ACC112 (cell line): ENCODE results near the gene MEA1.
"Not testable (repeated sequence)": the region's sequence is repeated elsewhere in the genome, so short reads cannot be mapped to it uniquely, and the experiment has no call there.

ENCODE experiments used
- H2AFZ ChIP-seq: fragments of 200-600 bp; sonication (generic); one replicate; pipeline ENCODE4 v1.6.0; 2017; ENCODE audit warnings: antibody characterized with exemption, low read length; ENCODE audit not compliant: unreplicated experiment
- H3K27ac ChIP-seq: fragments of 200-600 bp; sonication (generic); 2 replicates; pipeline ENCODE4 v1.5.1; 2014; ENCODE audit warnings: low read depth, mild to moderate bottlenecking, antibody characterized with exemption, low read length, moderate library complexity
- H3K27me3 ChIP-seq: fragments of 200-600 bp; sonication (generic); 2 replicates; pipeline ENCODE4 v1.6.1; 2014; ENCODE audit warnings: mild to moderate bottlenecking, antibody characterized with exemption, low read length, moderate library complexity, mixed read lengths; ENCODE audit not compliant: insufficient read depth
- H3K36me3 ChIP-seq: fragments of 200-600 bp; sonication (generic); 2 replicates; pipeline ENCODE4 v1.6.1; 2016; ENCODE audit warnings: mild to moderate bottlenecking, antibody characterized with exemption, low read length, moderate library complexity, mixed read lengths; ENCODE audit not compliant: insufficient read depth
- H3K4me1 ChIP-seq: fragments of 200-600 bp; sonication (generic); one replicate; pipeline ENCODE4 v1.6.1; 2016; ENCODE audit warnings: low read length, mixed read lengths; ENCODE audit not compliant: insufficient read depth, unreplicated experiment, control insufficient read depth
- H3K4me3 ChIP-seq: fragments of 200-600 bp; sonication (generic); 2 replicates; pipeline ENCODE4 v1.5.1; 2014; ENCODE audit warnings: mild to moderate bottlenecking, low read depth, low read length
- H3K79me2 ChIP-seq: fragments of 200-600 bp; sonication (generic); one replicate; pipeline ENCODE4 v1.6.0; 2016; ENCODE audit warnings: low read length; ENCODE audit not compliant: control insufficient read depth, unreplicated experiment, insufficient read depth

Gene MEA1

DNA sequence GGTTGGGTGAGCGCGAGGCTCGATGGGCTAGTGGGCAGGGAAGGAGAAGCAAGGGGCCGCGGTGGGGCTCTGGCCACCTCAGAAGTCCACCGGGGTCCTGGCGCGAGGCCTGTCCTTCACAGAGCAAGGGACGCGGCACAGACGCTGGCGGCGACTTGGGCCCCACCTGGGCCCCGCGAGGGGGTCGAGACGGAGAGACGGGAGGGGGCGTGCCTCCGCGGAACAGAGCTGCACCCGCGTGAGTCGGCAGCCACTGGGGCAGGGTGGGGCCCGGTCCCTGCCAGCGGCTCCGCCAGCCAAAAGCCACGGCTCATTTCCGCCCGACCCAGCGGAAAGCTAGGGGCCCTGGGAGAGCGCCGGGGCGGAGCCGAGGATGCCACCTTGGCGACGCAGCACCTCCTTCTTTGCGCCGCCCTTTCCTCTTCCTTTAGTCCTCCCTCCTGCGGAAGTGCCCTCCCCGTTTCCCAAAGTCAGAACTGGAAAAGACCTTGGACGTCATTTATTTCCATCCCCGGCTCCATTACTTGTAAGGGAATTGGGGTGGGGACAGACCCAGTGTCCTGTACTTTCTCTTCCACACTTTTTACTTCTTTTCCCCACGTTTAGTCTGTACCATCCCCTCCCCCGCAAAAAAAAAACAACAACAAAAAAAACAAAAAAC is 39.9 kb upstream of the MEA1 start, which contains the start of gene CUL7:
Gene CUL7 (minus strand): TSS at position 307 of the 661 bp plus-strand sequence. CDS start 1,063 bp downstream, outside the sequence.
- Histone ChIP-seq H2AFZ (peak within 1 kb of the TSS; percentile 64), H3K4me1 (peaks cover 32% of the 10 kb centered on the region)

DNA sequence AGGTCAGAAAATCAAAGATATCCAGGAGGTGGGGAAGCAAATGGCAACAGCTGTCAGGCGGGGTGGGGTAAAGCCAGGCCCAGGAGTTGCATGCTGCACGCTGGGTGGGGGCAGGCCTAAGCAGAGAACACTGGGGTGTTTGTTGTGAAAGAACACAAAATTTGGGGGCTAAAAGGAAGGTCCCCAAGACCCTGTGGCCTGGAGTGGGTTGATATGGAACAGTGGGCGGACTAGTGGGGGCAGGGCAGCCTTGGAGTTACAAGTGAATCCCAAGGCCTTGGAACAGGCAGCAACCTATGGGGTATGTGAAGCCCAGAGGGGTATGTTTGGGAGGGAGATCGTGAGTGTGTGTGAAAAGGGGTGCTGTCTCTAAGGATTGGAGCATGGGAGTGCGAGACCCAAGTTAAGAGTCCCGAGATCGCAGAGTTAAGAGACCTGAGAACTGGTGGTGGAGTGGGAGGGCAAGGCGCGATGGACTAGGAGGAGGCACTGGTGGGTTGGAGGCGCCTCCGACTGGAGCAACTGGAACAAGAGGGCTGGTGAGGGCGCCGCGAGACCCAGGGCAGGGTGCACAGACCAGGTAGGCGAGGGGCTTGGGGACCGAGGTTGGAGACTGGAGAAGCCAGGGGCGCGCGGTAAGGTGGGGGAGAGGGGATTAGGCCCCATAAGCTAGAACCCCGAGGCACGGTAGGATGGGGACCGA is 39.2 kb upstream of the MEA1 start:
- Histone ChIP-seq H3K27ac (peak overlapping the region; percentile 71), H3K4me3 (peak overlapping the region; percentile 88), H3K27me3 (no peaks in the 10 kb centered on the region), H3K36me3 (peaks cover 10% of the 10 kb centered on the region; the same call in 1 of the 2 replicates), H2AFZ (peak overlapping the region; percentile 56), H3K79me2 (peaks cover 30% of the 10 kb centered on the region), H3K4me1 (peaks cover 26% of the 10 kb centered on the region)

More for the DNA sequence above, 39.9 kb upstream of the MEA1 start, which contains the start of gene CUL7:
- Histone ChIP-seq H3K36me3 (peaks cover 10% of the 10 kb centered on the region; the same call in 1 of the 2 replicates), H3K27ac (peak within 1 kb of the TSS; percentile 71), H3K79me2 (peaks cover 37% of the 10 kb centered on the region), H3K27me3 (no peaks in the 10 kb centered on the region), H3K4me3 (peak within 1 kb of the TSS; percentile 88)

DNA sequence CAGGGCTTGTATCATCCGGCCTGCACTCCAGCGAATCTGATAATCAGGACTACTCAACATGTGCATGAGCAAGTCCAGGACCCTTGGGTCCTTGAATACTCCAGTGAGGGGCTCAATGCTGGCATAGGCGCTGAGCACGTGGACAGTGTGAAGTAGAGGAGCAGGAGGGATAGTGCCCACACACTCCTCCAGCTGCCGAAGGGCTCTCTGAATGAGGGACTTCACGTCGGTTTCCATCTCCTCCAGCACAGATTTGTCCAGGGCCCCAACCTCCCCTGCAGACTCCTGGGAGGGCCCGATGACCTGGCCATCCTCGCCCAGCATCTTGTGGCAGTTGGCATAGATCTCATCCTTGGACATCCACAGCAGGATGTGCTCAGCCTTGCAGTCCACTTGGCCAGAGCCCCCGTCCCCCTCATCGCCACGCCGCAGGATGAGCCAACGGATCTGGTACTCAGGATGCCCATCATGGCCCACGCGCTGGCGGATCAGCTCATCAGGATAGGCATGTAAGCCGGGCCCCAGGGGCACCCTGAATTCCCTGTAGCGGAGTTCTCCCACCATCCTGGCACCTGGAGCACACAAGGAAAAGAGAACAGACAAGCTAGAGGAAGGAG is 38.6 kb upstream of the MEA1 start:
- H3K4me1 ChIP-seq, result peaks cover 26% of the 10 kb centered on the region
- peaks cover 10% of the 10 kb centered on the region; the same call in 1 of the 2 replicates for H3K36me3 ChIP-seq
- no peak overlapping the region for H3K27ac ChIP-seq
- peak overlapping the region; percentile 88 for H3K4me3 ChIP-seq
- no peak overlapping the region for H2AFZ ChIP-seq
- H3K79me2 ChIP-seq, result peaks cover 28% of the 10 kb centered on the region
- no peaks in the 10 kb centered on the region for H3K27me3 ChIP-seq

- H3K4me3 ChIP-seq, result no peak overlapping the region; the same call in 1 of the 2 replicates
- H3K79me2 ChIP-seq, result peaks cover 28% of the 10 kb centered on the region
- no peak overlapping the region for H3K27ac ChIP-seq
- peaks cover 26% of the 10 kb centered on the region for H3K4me1 ChIP-seq
- no peaks in the 10 kb centered on the region for H3K27me3 ChIP-seq
- H2AFZ ChIP-seq, result no peak overlapping the region
- H3K36me3 ChIP-seq, result peaks cover 15% of the 10 kb centered on the region; the same call in 1 of the 2 replicates
Measured at GRCh38 chr6:43050981-43051380, 37.2 kb upstream of the MEA1 start.

GRCh38 chr6:43047998-43048397 is 34.3 kb upstream of the MEA1 start:
- H3K27me3 ChIP-seq, result no peaks in the 10 kb centered on the region
- H3K79me2 ChIP-seq, result peaks cover 23% of the 10 kb centered on the region
- peaks cover 21% of the 10 kb centered on the region for H3K4me1 ChIP-seq
- H3K4me3 ChIP-seq, result no peak overlapping the region
- no peak overlapping the region for H2AFZ ChIP-seq
- no peak overlapping the region for H3K27ac ChIP-seq
- peaks cover 15% of the 10 kb centered on the region; the same call in 1 of the 2 replicates for H3K36me3 ChIP-seq

DNA sequence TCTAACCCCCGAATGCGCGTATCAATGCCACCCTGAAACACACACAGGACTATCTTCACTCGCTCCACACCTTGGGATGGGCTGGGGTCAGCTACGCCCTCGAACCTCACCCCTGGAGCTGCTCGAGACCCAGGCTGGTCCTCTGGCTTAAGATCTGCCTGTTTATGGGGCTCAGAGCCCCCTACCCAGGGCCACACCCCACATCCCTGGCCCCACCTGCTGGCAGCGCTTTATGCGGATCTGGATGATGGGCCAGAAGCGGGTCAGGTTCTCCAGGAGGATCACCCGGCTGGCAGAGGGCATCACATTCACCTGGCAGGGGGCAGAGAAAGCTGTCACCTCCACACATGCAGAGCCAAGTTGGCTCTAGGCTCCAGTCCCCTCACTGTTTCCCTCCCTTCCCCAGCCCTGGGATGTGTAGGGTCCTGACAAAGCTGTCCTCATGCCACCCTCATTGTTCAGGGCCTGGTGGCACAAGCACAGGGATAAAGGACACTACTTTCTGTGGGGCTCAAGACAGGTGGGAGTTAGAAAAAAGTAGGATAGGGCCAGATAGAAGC is 31.7 kb upstream of the MEA1 start:
- peaks cover 3% of the 10 kb centered on the region for H3K79me2 ChIP-seq
- no peaks in the 10 kb centered on the region for H3K27me3 ChIP-seq
- H3K36me3 ChIP-seq, result peaks cover 15% of the 10 kb centered on the region; the same call in 1 of the 2 replicates
- no peak overlapping the region for H3K4me3 ChIP-seq
- no peak overlapping the region for H3K27ac ChIP-seq
- H3K4me1 ChIP-seq, result no peaks in the 10 kb centered on the region
- no peak overlapping the region for H2AFZ ChIP-seq

DNA sequence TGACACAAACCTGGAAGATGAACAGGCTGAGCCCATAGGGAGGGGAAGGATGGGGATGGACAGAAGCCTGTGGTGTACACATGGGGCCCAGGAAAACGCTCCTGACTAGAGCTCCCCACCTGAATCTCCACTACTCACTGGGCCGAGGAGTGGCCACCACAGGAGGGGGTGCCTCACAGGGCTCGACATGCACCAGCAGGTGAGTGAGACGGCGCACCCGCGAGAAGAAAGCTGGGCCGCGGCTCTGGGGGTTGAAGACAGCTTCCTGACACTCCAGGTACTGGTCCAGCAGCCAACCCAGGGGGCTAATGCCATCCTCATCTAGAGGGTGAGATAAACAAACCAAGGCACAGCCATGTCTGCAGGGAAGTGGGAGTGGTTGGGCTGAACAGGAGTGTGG is 29.6 kb upstream of the MEA1 start:
- Histone ChIP-seq H3K36me3 (peaks cover 9% of the 10 kb centered on the region; the same call in 1 of the 2 replicates), H2AFZ (no peak overlapping the region), H3K4me3 (no peak overlapping the region), H3K27ac (no peak overlapping the region), H3K79me2 (no peaks in the 10 kb centered on the region), H3K27me3 (no peaks in the 10 kb centered on the region), H3K4me1 (no peaks in the 10 kb centered on the region)

DNA sequence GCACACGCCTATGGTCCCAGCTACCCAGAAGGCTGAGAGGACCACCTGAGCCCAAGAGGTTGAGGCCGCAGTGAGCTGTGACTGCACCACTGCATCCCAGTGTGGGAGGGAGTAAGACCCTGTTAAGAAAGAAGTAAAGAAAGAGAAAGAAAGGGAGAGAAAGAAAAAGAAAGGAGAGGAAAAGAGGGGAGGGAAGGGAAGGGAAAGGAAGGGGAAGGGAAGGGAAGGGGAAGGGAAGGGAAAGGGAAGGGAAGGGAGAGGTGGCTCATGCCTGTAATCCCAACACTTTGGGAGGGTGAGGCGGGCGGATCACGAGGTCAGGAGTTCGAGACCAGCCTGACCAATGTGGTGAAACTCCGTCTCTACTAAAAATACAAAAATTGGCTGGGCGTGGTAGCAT is 27.7 kb upstream of the MEA1 start:
- not testable (repeated sequence) for H3K4me3 ChIP-seq, H3K36me3 ChIP-seq, H3K4me1 ChIP-seq, H2AFZ ChIP-seq, H3K27ac ChIP-seq, H3K27me3 ChIP-seq, H3K79me2 ChIP-seq

- Histone ChIP-seq H3K4me1 (no peaks in the 10 kb centered on the region), H3K79me2 (no peaks in the 10 kb centered on the region), H3K36me3 (no peaks in the 10 kb centered on the region), H2AFZ (no peak overlapping the region), H3K27me3 (no peaks in the 10 kb centered on the region), H3K4me3 (no peak overlapping the region), H3K27ac (no peak overlapping the region)
Measured at GRCh38 chr6:43040542-43041257, 27.0 kb upstream of the MEA1 start.

DNA sequence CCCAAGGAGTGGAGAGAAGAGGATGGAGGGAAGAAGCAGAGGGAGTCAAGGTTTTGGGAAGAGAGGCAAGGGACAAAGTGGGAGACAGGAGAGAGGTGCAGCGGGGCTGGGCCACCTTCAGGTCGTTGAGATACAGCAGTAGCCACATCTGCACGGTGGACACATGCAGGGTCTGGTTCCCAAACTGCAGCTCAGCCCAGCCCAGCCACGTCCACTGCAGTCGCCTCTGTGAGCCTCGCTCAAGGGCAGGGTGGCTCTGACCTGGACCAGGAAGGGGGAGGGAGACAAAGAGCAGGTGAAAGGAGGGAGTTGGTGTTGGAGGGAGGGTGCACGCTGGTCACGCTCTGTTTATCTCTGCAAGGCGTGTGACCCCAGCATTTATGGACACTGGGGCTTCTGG is 25.0 kb upstream of the MEA1 start:
- Histone ChIP-seq H3K4me3 (no peak overlapping the region), H3K27ac (no peak overlapping the region), H3K27me3 (no peaks in the 10 kb centered on the region), H3K79me2 (no peaks in the 10 kb centered on the region), H2AFZ (no peak overlapping the region), H3K4me1 (no peaks in the 10 kb centered on the region), H3K36me3 (peaks cover 4% of the 10 kb centered on the region; the same call in 1 of the 2 replicates)
